PC-9 (cell line): ENCODE measurements around the gene RPL26.

Experiments
- EZH2 ChIP-seq: fragments of 200-600 bp; sonication (generic); IDR thresholded peaks from 2 replicates; pipeline ENCODE4 v1.8.0; 2017; ENCODE audit warnings: antibody characterized with exemption, low read depth
- TF ChIP-seq, protein P1 (sequence below): fragments of 200-600 bp; sonication (generic); conservative IDR thresholded peaks from 2 replicates; pipeline ENCODE4 v1.6.1; 2017; ENCODE audit warnings: mixed run types, antibody characterized with exemption, mild to moderate bottlenecking, moderate library complexity

DNA sequence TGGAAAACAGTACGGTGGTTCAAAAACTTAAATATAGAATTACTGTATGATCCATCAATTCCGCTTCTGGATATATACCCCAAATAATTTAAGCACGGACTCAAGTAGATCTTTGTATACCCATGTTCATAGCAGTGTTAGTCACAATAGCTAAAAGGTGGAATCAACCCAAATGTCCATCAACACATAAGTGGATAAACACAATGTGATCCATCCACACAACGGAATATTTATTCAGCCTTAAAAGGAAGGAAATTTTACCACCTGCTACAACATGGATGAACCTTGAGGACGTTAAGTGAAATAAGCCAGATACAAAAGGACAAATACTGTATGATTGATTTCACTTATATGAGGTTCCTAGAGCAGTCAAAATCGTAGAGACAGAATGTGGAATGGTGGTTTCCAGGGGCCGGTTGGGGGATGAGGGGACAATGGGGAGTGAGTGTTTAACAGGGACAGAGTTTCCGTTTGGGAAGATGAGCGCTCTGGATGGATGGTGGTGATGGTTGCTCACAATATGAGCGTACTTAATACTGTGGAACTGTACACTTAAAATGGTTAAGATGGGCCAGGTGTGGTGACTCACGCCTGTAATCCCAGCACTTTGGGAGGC lies 20.0 kb upstream of the RPL26 start:
- TF ChIP-seq EZH2 = no peak
- TF ChIP-seq, protein P1, sequence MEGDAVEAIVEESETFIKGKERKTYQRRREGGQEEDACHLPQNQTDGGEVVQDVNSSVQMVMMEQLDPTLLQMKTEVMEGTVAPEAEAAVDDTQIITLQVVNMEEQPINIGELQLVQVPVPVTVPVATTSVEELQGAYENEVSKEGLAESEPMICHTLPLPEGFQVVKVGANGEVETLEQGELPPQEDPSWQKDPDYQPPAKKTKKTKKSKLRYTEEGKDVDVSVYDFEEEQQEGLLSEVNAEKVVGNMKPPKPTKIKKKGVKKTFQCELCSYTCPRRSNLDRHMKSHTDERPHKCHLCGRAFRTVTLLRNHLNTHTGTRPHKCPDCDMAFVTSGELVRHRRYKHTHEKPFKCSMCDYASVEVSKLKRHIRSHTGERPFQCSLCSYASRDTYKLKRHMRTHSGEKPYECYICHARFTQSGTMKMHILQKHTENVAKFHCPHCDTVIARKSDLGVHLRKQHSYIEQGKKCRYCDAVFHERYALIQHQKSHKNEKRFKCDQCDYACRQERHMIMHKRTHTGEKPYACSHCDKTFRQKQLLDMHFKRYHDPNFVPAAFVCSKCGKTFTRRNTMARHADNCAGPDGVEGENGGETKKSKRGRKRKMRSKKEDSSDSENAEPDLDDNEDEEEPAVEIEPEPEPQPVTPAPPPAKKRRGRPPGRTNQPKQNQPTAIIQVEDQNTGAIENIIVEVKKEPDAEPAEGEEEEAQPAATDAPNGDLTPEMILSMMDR = no peak
